GM18498 (cell line): ENCODE measurements around the gene DMP1.

Source experiments
- ATAC-seq: cut with Tn5 transposase; IDR thresholded peaks from one replicate; pipeline ENCODE4 v1.9.1; 2021; ENCODE audit warnings: mild to moderate bottlenecking, moderate library complexity; ENCODE audit not compliant: unreplicated experiment

The DMP1 gene, protein sequence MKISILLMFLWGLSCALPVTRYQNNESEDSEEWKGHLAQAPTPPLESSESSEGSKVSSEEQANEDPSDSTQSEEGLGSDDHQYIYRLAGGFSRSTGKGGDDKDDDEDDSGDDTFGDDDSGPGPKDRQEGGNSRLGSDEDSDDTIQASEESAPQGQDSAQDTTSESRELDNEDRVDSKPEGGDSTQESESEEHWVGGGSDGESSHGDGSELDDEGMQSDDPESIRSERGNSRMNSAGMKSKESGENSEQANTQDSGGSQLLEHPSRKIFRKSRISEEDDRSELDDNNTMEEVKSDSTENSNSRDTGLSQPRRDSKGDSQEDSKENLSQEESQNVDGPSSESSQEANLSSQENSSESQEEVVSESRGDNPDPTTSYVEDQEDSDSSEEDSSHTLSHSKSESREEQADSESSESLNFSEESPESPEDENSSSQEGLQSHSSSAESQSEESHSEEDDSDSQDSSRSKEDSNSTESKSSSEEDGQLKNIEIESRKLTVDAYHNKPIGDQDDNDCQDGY

DNA sequence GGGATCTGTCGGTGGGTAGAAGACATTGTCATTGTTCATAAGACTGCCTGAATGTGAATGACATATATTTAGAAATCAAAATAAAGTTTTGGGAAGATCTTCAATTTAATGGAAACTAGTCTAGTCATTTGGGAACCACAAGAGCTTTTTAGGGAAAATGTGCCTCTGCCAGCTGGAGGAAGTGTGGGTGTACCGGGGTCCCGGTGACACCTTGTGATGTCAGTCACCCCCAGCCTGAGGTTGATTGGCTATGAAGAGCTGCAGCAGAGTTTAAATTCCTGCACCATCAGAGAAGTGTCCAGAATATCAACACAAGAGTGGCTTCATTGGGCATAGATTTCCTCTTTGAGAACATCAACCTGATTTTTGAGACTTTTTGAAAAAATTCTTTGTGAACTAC is at the start of gene DMP1:
DMP1 (plus strand) TSS at position 301 of the 400 bp plus-strand sequence. CDS start 6,213 bp downstream, outside the sequence.
- no peak for ATAC-seq

DNA sequence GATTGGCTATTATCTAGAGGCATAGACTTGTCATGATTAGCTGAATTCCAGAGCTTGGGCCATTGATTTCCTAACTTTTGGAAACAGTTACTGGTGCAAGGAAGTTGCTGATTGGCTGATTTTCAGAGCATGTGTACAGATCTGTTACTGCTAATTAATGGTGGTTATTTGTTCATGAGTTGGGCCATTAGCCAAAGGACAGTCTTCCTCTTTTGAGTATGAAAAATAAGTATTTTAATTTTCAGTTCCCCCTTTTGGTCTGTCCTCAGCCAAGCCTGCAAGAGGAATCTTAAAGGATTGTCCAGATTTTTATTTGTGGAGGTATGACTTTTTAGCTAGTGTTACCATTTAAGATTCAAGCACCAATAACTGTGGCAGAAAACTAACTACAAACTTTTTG is 48.7 kb upstream of the DMP1 start:
- no peak for ATAC-seq

DNA sequence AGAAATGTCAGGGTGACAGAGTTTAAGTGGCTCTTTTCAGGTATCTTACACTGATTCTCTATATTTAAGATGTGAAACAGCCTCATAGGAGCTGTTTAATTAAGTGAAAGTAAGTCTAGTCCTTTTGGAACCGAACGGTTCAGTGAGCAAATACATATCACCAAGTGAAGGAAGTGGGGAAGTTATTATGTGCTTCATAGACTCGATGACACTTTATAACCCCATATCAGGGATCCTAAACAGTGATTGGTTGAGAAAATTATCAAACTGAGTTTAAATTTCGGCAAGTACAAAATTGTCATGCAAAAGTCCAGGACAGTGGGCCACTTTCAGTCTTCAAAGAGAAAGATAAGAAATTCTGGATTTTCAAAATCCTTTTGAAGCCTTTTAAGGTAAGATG is 41.9 kb upstream of the DMP1 start, which contains the start of gene DSPP:
DSPP (plus strand) TSS at position 301 of the 400 bp plus-strand sequence. CDS start 2,380 bp downstream, outside the sequence.
- ATAC-seq, result no peak

DNA sequence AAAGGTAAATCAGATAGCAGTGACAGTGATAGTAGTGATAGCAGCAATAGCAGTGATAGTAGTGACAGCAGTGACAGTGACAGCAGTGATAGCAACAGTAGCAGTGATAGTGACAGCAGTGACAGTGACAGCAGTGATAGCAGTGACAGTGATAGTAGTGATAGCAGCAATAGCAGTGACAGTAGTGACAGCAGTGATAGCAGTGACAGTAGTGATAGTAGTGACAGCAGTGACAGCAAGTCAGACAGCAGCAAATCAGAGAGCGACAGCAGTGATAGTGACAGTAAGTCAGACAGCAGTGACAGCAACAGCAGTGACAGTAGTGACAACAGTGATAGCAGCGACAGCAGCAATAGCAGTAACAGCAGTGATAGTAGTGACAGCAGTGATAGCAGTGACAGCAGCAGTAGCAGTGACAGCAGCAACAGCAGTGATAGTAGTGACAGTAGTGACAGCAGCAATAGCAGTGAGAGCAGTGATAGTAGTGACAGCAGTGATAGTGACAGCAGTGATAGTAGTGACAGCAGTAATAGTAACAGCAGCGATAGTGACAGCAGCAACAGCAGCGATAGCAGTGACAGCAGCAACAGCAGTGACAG is 35.7 kb upstream of the DMP1 start:
- ATAC-seq, result no peak

DNA sequence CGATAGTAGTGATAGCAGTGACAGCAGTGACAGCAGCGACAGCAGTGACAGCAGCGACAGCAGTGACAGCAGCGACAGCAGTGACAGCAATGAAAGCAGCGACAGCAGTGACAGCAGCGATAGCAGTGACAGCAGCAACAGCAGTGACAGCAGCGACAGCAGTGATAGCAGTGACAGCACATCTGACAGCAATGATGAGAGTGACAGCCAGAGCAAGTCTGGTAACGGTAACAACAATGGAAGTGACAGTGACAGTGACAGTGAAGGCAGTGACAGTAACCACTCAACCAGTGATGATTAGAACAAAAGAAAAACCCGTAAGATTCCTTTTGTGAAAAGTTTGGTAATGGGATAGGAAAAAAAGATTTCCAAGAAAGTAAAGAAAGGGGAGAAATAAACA is 33.8 kb upstream of the DMP1 start:
- ATAC-seq, result no peak

DNA sequence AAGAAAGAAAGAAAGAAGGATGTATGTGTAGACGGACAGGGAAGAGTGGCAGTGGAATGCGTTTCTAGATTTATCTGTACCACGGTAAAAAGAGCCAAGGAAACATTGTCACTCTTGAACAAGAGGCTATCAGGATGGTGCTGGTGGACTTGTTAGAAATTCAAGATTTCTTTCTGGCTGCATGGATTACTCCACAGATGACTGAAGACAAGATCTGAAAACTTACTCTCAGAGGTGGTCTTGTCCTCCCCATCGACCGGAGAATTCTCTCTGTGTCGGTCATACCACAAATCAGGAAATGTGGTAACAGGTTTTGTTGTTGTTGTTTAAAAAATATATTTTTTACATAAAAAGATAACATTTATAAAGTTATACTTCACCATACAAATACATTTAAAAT is 30.0 kb upstream of the DMP1 start:
- ATAC-seq, result no peak

DNA sequence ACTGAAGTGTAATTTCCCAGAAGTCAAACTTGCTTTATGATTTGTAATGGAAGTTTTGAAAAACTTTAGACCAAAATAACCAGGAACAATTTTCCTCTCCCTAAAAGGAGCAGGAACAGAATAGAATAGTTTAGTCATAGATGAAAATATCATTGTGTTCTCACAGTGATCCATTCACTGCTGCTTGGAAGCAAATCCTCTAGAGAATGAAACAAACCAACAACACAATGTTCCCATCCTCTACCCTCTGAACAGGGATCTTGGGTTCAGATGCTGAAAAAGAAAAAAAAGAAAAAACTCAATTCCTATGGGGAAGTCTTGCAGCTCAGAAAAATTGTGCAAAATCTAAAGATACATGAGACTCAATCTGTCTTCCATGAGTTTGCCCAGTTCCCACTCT is 29.6 kb upstream of the DMP1 start:
- ATAC-seq, result no peak

DNA sequence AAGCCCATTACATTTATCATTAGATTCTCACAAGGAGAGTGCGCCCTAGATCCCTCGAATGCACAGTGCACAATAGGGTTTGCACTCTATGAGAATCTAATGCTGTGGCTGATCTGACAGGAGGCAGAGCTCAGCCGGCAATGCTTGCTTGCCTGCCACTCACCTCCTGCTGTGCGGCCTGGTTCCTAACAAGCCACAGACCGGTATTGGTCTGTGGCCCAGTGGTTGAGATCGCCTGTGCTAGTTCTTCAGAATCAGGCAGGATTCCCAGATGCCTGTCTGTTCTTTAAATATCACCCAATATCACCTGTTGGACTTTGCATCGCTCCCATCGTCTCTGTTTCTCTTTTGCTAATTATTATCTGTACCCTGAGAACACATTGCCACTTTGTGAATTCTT is 27.8 kb upstream of the DMP1 start:
- ATAC-seq, result no peak

DNA sequence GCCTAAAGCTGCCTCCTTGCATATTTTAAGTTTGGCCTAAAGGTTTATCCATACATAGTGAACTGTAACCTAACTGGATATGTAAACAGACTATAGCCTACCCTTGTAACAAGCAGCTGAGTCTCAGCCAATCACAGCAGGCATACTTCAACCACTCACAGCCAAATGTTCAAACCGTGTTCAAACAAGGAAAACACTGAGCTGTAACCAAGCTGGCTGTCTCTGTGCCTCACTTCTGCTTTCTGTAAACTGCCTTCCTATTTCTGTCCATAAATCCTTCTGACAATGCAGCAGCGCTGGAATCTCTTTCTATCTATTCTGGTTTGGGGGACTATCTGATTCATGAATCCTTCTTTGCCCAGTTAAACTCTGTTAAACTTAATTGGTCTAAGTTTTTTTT is 25.4 kb upstream of the DMP1 start:
- no peak for ATAC-seq

DNA sequence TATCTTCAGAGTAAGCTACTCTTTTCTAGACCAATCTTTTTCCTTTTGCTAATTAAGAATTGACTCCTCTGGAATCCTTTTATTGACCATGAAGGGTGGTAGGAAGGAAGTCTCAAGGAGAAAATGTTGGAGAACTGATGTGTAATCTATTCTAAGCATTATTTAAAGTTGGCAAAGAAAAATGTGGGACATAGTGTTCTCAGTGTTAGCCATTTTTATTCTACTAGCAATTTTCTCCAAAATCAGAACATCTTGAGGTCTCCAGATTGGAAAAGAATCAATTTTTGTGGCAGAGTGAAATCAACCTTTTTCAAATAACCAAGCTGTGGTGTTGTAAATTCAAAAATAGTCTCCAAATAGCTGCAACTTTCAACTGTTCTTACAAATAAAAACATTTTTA is 18.4 kb upstream of the DMP1 start:
- ATAC-seq, result no peak

DNA sequence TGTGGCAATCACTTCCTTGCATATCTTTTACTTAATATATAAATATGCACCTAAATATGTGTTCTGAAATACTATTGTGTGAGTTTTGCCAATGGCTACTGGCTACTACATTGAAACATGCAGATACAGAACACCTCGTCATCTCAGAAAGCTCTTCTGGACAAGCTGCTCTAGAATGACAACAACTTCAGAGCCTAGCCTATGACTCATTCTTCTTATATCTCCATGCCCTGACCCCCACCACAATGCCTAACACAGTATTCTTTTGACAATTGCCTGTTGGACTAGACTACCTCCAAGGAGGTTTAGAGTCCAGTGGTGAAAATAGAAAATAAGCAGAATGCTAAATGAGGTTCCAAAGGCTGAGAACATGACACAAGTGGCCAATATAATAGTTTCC is 17.6 kb upstream of the DMP1 start:
- ATAC-seq, result no peak

DNA sequence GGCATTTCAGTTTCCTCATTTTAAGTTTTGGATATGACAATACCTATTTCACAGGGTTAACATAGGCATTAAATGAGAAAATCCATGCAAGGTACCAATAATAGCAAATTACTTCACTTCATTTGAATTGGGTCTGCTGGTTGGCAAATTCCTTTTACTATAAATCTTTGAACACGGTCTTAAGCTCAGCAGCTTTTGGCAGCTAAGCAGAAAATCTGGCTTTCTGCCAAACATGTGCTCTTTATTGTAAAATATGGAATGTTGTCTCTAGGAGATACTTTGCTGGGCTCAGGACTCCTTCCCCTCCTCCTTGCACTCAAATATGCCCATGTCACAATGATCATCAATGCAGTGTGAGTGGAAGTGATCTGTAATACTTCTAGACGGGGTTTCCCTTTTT is 16.8 kb upstream of the DMP1 start:
- ATAC-seq, result no peak

DNA sequence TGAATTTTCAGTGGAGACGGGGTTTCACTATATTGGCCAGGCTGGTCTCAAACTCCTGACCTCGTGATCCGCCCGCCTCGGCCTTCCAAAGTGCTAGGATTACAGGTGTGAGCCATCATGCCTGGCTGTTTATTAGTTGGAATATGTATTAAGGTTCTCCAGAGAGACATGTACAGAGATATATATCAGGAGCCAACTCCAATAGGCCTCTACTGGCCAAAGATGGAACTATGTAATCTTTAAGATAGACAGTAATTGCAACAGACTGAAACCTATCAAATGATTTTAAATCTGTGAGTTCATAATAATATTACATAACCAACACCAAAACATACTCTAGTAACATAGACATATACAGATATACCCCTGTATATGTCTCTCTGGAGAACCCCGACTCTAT is 5.8 kb upstream of the DMP1 start:
- ATAC-seq, result no peak

DNA sequence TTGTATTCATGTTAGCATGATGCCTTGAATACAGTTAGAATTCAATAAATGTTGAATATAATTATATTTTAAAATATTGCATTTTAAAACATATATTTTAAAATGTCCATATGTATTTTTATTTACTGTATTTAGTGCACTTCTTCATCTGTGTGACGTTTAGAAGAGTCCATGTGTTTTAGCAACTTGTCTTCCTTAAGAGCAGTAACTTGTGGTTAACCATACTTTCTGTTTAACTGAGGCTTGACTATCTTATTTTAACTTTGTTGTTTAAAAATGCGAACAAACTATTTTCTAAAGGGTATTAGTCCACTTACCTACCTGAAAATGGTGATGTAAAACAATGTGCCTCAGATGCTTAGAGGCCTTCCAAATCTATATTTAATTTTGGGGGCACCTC is 858 bp downstream of the DMP1 start:
- ATAC-seq, result no peak

DNA sequence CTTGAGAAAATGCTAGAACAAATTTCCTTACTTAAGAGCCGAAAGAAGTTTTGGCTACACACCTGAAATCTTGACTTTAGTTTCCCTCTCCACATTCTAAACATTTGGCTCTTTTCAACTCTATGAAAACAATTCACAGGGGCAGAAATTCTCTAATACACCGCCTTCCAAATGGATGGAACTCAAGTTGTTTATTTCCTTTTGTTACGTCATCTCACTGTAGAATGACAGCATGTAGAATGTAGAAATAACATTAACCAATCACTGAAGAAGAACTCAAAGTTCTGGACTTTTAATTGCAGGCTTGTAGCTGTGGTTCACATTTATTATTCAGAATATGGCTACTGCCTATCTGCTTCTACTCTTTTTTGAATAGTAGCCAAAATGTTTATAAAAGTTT is 1.9 kb downstream of the DMP1 start:
- no peak for ATAC-seq

DNA sequence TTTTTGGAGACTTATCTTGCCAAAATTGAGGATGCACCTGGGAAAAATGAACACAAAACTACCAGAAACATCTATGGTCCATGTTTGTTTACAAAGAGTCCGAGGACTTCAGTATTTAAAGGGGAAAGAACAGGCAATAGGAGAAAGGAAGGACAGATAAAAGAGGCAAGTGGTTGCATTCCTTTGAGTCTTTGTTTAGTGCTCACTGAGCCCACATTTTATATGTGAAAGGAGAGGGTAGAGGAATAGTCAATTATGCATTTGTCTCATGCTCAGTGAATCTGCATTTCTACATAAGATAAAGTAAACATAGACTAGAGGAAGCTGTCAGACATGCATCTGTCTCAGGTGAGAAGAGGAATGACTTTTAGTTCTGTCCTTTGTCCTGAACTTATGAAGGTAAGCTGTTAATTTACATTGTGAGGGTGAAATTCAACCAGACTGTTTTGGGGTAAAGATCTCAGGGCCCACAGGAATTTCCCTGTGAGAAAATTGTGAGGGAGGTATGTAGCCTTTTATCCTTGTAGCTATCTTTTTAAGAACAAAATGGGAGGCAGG is 4.5 kb downstream of the DMP1 start:
- no peak for ATAC-seq

DNA sequence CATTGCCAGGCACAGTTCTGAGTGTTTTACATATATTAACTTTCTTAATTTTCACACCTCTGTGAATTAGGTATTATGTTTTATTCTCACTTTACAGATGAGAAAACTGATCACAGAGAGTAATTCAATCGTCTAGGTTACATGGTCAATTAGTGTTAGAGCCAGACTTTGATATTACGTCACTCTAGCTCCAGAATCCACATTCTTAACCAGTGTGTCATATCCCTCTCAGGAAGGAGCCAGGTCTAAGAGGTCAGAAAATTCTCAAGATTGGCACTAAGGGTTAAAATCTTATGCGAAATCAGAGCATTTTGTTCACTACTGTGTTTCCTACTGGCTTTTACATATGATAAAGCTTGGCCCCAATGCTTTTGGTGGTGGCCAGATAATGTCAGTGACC is 7.4 kb downstream of the DMP1 start:
- ATAC-seq, result no peak

DNA sequence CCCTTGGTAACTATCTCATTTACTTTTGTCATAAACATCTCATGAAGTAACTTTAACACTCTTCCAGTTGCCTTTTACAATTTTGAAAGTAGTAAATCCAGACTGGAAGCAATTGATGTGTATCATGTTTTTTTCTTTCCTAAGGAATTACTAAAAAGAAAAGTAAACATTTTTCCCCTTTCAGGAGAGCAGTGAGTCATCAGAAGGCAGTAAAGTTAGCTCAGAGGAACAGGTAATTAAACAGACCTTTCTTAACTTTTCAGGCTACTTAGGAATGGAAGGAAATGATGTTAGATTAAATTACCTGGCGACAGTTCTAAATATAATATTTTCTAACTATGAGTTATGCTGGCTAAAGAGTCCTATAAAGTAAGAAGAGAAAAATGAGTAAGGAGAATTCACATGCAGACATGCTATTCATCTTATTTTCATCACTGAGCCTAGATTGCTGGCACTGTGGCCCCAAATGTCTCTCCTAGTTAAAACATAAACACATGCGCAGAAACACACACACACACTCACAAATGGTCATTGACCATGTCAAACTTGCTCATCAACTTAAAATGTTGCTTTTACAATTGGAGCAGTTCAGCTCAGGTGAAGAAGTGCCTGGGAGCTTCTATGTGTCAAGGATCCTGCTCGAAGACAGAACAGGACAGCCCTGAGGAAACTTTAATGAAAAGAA is 9.3 kb downstream of the DMP1 start:
- ATAC-seq, result no peak

DNA sequence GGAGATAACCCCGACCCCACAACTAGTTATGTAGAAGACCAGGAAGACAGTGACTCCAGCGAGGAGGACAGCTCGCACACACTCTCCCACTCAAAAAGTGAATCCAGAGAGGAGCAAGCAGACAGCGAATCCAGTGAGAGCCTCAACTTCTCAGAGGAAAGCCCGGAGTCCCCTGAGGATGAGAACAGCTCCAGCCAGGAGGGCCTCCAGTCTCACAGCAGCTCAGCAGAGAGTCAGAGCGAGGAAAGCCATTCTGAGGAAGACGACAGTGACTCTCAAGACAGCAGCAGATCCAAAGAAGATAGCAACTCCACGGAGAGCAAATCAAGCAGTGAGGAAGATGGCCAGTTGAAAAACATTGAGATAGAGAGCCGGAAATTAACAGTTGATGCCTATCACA is 12.8 kb downstream of the DMP1 start:
- ATAC-seq, result no peak

DNA sequence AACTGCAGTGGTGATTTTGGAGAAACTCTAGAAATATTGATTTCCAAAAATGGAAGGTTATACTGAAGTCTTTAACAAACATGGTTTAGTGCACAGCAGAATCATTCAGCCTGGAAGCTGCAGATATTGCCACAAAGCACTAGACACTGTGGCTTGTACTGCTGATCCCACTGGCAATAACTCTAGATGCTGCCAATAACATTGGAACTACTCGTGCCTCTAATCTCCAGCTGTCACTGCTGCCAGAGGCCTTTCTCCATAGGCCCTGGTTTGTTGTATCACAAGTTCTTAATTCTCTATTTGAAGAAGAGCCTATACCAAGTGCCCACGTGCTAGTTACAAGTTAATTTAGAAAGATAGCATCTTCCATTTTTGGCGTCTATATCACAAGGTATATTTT is 19.3 kb downstream of the DMP1 start:
- no peak for ATAC-seq

DNA sequence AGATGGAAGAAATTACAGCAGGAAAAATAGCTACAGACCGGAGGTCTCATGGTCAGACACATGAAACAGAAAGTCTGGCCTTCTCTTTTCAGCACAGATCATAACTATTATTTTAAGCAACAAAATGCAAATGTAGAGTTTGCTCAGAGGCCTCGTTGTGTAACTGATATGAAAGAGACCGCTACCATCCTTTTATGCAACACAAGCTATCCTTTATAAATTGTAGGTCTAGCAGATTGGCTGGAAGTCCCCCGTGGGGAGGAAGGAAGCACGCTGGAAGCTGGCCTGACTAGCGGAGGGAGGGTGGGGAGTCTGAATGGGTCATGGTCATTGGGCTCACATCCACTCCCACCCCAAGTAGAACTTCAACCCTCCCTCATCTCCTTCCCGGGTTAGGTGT is 27.7 kb downstream of the DMP1 start:
- ATAC-seq, result peak; percentile 86
